Activated naive CD4-positive, alpha-beta T cell treated with anti-CD3 and anti-CD28 coated beads, Interleukin-2, amount 10 ng/mL, durations not matched to agents 7 days and 5 days (primary cell): Measurements from ENCODE around the gene E2F7.
"Not testable (repeated sequence)": the region's sequence is repeated elsewhere in the genome, so short reads cannot be mapped to it uniquely, and the experiment has no call there.

Experiments used
- CTCF ChIA-PET: fragments of 350-600 bp; sonication (Branson Sonifier 250); formaldehyde crosslinking; loops from one replicate; lab custom pipeline; 2021; ENCODE audit warnings: antibody characterized with exemption; lab: Charles Lee
- DNase-seq: peaks from one replicate; pipeline ENCODE4 v3.0.0-alpha.2; 2020
- H3K27ac Mint-ChIP-seq: one replicate; pipeline ENCODE4 v1.8.0; 2021; ENCODE audit warnings: mild to moderate bottlenecking, moderate library complexity, mixed read lengths
- H3K27me3 Mint-ChIP-seq: one replicate; pipeline ENCODE4 v1.8.0; 2021; ENCODE audit warnings: mild to moderate bottlenecking, mixed read lengths
- H3K36me3 Mint-ChIP-seq: one replicate; pipeline ENCODE4 v1.8.0; 2021; ENCODE audit warnings: mixed read lengths
- H3K4me1 Mint-ChIP-seq: one replicate; pipeline ENCODE4 v1.8.0; 2021; ENCODE audit warnings: mixed read lengths
- H3K4me3 Mint-ChIP-seq: one replicate; pipeline ENCODE4 v1.8.0; 2021; ENCODE audit warnings: mild to moderate bottlenecking, moderate library complexity, mixed read lengths
- H3K9me3 Mint-ChIP-seq: one replicate; pipeline ENCODE4 v1.8.0; 2021; ENCODE audit warnings: mixed read lengths

E2F7 gene

GRCh38 chr12:77079631-77080030 is 14.3 kb upstream of the E2F7 start:
- CTCF ChIA-PET = no interaction called here

GRCh38 chr12:77078231-77078630 is 12.9 kb upstream of the E2F7 start:
- Mint-ChIP-seq H3K4me3 (no peak overlapping the region), H3K27me3 (no peaks in the 10 kb centered on the region), H3K36me3 (no peaks in the 10 kb centered on the region), H3K4me1 (no peaks in the 10 kb centered on the region), H3K9me3 (no peaks in the 10 kb centered on the region), H3K27ac (no peak overlapping the region)
- DNase-seq = no peak
- CTCF ChIA-PET = no interaction called here

More at GRCh38 chr12:77079631-77080030, 14.3 kb upstream of the E2F7 start:
- Mint-ChIP-seq H3K27ac (no peak overlapping the region), H3K27me3 (no peaks in the 10 kb centered on the region), H3K4me3 (no peak overlapping the region), H3K4me1 (no peaks in the 10 kb centered on the region), H3K36me3 (no peaks in the 10 kb centered on the region), H3K9me3 (no peaks in the 10 kb centered on the region)
- no peak for DNase-seq

GRCh38 chr12:77076886-77077285 is 11.5 kb upstream of the E2F7 start:
- Mint-ChIP-seq H3K4me1 (no peaks in the 10 kb centered on the region), H3K36me3 (no peaks in the 10 kb centered on the region), H3K27me3 (peaks cover 5% of the 10 kb centered on the region), H3K27ac (no peak overlapping the region), H3K9me3 (no peaks in the 10 kb centered on the region), H3K4me3 (no peak overlapping the region)
- CTCF ChIA-PET = no interaction called here
- DNase-seq = no peak

GRCh38 chr12:77073894-77074293 is 8.5 kb upstream of the E2F7 start:
- DNase-seq, H3K9me3 Mint-ChIP-seq, H3K4me1 Mint-ChIP-seq, H3K27ac Mint-ChIP-seq, CTCF ChIA-PET, H3K36me3 Mint-ChIP-seq, H3K4me3 Mint-ChIP-seq: not testable (repeated sequence)
- peaks cover 19% of the 10 kb centered on the region for H3K27me3 Mint-ChIP-seq

GRCh38 chr12:77072833-77073495 is 7.6 kb upstream of the E2F7 start:
- DNase-seq = no peak
- Mint-ChIP-seq H3K4me1 (no peaks in the 10 kb centered on the region), H3K27ac (no peak overlapping the region), H3K36me3 (no peaks in the 10 kb centered on the region), H3K9me3 (no peaks in the 10 kb centered on the region), H3K4me3 (no peak overlapping the region), H3K27me3 (peaks cover 19% of the 10 kb centered on the region)
- CTCF ChIA-PET = no interaction called here

- Mint-ChIP-seq H3K27ac (no peak overlapping the region), H3K4me3 (no peak overlapping the region), H3K27me3 (peaks cover 22% of the 10 kb centered on the region), H3K9me3 (no peaks in the 10 kb centered on the region), H3K4me1 (peaks cover 6% of the 10 kb centered on the region), H3K36me3 (no peaks in the 10 kb centered on the region)
- CTCF ChIA-PET = no interaction called here
- no peak for DNase-seq
Measured at GRCh38 chr12:77070800-77071449, 5.6 kb upstream of the E2F7 start.

GRCh38 chr12:77070382-77070781 is 5.0 kb upstream of the E2F7 start:
- CTCF ChIA-PET = no interaction called here
- no peak overlapping the region for H3K4me3 Mint-ChIP-seq
- peaks cover 24% of the 10 kb centered on the region for H3K27me3 Mint-ChIP-seq
- no peak for DNase-seq
- H3K4me1 Mint-ChIP-seq = peaks cover 8% of the 10 kb centered on the region
- H3K36me3 Mint-ChIP-seq = no peaks in the 10 kb centered on the region
- H3K9me3 Mint-ChIP-seq = no peaks in the 10 kb centered on the region
- no peak overlapping the region for H3K27ac Mint-ChIP-seq

GRCh38 chr12:77064896-77065360 is 441 bp downstream of the E2F7 start:
- Mint-ChIP-seq H3K36me3 (peaks cover 40% of the 10 kb centered on the region), H3K27me3 (peaks cover 15% of the 10 kb centered on the region), H3K4me3 (peak overlapping the region; percentile 78), H3K27ac (peak overlapping the region; percentile 22), H3K9me3 (no peaks in the 10 kb centered on the region), H3K4me1 (peaks cover 46% of the 10 kb centered on the region)
- CTCF ChIA-PET = no interaction called here
- DNase-seq = no peak

GRCh38 chr12:77062846-77063461 is 2.4 kb downstream of the E2F7 start:
- CTCF ChIA-PET = no interaction called here
- Mint-ChIP-seq H3K9me3 (no peaks in the 10 kb centered on the region), H3K27ac (no peak overlapping the region), H3K4me1 (peaks cover 46% of the 10 kb centered on the region), H3K27me3 (peaks cover 5% of the 10 kb centered on the region), H3K36me3 (peaks cover 53% of the 10 kb centered on the region), H3K4me3 (peak overlapping the region; percentile 48)
- DNase-seq = no peak

- DNase-seq = no peak
- Mint-ChIP-seq H3K9me3 (no peaks in the 10 kb centered on the region), H3K4me3 (no peak overlapping the region), H3K27me3 (peaks cover 5% of the 10 kb centered on the region), H3K4me1 (peaks cover 46% of the 10 kb centered on the region), H3K36me3 (peaks cover 59% of the 10 kb centered on the region), H3K27ac (no peak overlapping the region)
- CTCF ChIA-PET = interaction anchor here (0.9 kb wide), 1 partner anchor 51 kb away, joined by 5 read pairs; no protein-coding TSS in a partner anchor
Measured at GRCh38 chr12:77062396-77062795, 3.0 kb downstream of the E2F7 start.

- Mint-ChIP-seq H3K9me3 (no peaks in the 10 kb centered on the region), H3K27me3 (peaks cover 2% of the 10 kb centered on the region), H3K4me3 (no peak overlapping the region), H3K36me3 (peaks cover 66% of the 10 kb centered on the region), H3K4me1 (peaks cover 39% of the 10 kb centered on the region), H3K27ac (no peak overlapping the region)
- CTCF ChIA-PET = interaction anchor here (0.8 to 2.6 kb wide), 2 partner anchors 11 to 53 kb away, joined by 3 to 14 read pairs; no protein-coding TSS in a partner anchor
- DNase-seq = no peak
Measured at GRCh38 chr12:77060883-77061240, 4.5 kb downstream of the E2F7 start.

- no peak for DNase-seq
- H3K27ac Mint-ChIP-seq = no peak overlapping the region
- no peak overlapping the region for H3K4me3 Mint-ChIP-seq
Measured at GRCh38 chr12:77060136-77060882, 5.1 kb downstream of the E2F7 start.

GRCh38 chr12:77058740-77059139 is 6.6 kb downstream of the E2F7 start:
- Mint-ChIP-seq H3K27ac (no peak overlapping the region), H3K4me3 (no peak overlapping the region), H3K9me3 (no peaks in the 10 kb centered on the region), H3K36me3 (peaks cover 72% of the 10 kb centered on the region), H3K27me3 (no peaks in the 10 kb centered on the region), H3K4me1 (peaks cover 31% of the 10 kb centered on the region)
- CTCF ChIA-PET = interaction anchor here (0.9 to 2.6 kb wide), 3 partner anchors 9 to 11 kb away, joined by 3 to 14 read pairs (median 6); no protein-coding TSS in a partner anchor
- DNase-seq = no peak

More at GRCh38 chr12:77060136-77060882, 5.1 kb downstream of the E2F7 start:
- Mint-ChIP-seq H3K9me3 (no peaks in the 10 kb centered on the region), H3K27me3 (no peaks in the 10 kb centered on the region), H3K4me1 (peaks cover 38% of the 10 kb centered on the region), H3K36me3 (peaks cover 66% of the 10 kb centered on the region)
- CTCF ChIA-PET = interaction anchor here (0.8 to 2.6 kb wide), 2 partner anchors 10 to 53 kb away, joined by 3 to 14 read pairs; no protein-coding TSS in a partner anchor

- no peak overlapping the region for H3K27ac Mint-ChIP-seq
- H3K4me3 Mint-ChIP-seq = no peak overlapping the region
- no peaks in the 10 kb centered on the region for H3K27me3 Mint-ChIP-seq
- peaks cover 49% of the 10 kb centered on the region for H3K36me3 Mint-ChIP-seq
- CTCF ChIA-PET = interaction anchor here (0.6 kb wide), 1 partner anchor 9 kb away, joined by 4 read pairs; no protein-coding TSS in a partner anchor
- H3K9me3 Mint-ChIP-seq = no peaks in the 10 kb centered on the region
- DNase-seq = no peak
- H3K4me1 Mint-ChIP-seq = no peaks in the 10 kb centered on the region
Measured at GRCh38 chr12:77054851-77055250, 10.5 kb downstream of the E2F7 start.
